ENCODE measurements around the gene TIGD3. TPM values are rescaled to one million over a fixed set of nuclear protein-coding genes. Genes with fewer than 3 reads are reported as not detected.

TIGD3 gene
- total and polyA plus RNA-seq, 10 of the 15 experiments (the other 5 are each of a cell fraction or from before 2014, with no cell fraction given) = 0.13 to 1.4 (median 0.57) TPM

DNA sequence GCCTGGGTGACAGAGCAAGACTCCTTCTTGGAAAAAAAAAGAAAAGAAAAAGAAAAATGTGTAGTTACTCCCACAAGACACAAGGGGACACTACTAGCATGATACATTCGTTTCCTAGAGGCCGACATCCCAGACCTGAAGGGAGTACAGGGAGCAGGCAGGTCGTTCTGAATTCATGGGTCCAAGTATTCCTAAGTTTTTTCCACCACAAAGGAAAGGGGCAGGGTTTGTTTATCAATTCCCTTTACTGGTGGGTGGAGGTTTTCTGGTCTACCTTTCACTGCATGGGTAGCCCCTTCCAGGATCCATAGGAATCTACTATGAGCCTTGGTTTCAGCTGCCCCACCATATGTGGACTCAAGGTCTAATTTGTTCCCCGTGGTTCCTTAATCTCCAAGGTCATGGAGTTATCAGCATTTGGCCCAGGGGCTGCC lies 11.8 kb downstream of the TIGD3 start (continued):
- TF ChIP-seq, protein P1, sequence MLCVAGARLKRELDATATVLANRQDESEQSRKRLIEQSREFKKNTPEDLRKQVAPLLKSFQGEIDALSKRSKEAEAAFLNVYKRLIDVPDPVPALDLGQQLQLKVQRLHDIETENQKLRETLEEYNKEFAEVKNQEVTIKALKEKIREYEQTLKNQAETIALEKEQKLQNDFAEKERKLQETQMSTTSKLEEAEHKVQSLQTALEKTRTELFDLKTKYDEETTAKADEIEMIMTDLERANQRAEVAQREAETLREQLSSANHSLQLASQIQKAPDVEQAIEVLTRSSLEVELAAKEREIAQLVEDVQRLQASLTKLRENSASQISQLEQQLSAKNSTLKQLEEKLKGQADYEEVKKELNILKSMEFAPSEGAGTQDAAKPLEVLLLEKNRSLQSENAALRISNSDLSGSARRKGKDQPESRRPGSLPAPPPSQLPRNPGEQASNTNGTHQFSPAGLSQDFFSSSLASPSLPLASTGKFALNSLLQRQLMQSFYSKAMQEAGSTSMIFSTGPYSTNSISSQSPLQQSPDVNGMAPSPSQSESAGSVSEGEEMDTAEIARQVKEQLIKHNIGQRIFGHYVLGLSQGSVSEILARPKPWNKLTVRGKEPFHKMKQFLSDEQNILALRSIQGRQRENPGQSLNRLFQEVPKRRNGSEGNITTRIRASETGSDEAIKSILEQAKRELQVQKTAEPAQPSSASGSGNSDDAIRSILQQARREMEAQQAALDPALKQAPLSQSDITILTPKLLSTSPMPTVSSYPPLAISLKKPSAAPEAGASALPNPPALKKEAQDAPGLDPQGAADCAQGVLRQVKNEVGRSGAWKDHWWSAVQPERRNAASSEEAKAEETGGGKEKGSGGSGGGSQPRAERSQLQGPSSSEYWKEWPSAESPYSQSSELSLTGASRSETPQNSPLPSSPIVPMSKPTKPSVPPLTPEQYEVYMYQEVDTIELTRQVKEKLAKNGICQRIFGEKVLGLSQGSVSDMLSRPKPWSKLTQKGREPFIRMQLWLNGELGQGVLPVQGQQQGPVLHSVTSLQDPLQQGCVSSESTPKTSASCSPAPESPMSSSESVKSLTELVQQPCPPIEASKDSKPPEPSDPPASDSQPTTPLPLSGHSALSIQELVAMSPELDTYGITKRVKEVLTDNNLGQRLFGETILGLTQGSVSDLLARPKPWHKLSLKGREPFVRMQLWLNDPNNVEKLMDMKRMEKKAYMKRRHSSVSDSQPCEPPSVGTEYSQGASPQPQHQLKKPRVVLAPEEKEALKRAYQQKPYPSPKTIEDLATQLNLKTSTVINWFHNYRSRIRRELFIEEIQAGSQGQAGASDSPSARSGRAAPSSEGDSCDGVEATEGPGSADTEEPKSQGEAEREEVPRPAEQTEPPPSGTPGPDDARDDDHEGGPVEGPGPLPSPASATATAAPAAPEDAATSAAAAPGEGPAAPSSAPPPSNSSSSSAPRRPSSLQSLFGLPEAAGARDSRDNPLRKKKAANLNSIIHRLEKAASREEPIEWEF (IDR thresholded peaks at IDR 0.05; ENCODE audit: insufficient replicate concordance, low read depth, low read length) = no peak
- TF ChIP-seq CHD2 (IDR thresholded peaks at IDR 0.05; ENCODE audit: borderline replicate concordance, low read depth, low read length) = no peak
- TF ChIP-seq RCOR1 (conservative IDR thresholded peaks at IDR 0.05; ENCODE audit: low read depth, low read length) = no peak
- peak; percentile 33 for TF ChIP-seq KLF5 (IDR thresholded peaks at IDR 0.05; ENCODE audit: partially characterized antibody)
- TF ChIP-seq ZNF384 (IDR thresholded peaks at IDR 0.05; ENCODE audit: borderline replicate concordance, low read depth, low read length) = peak; percentile 89
- no peak for TF ChIP-seq MYC (IDR thresholded peaks at IDR 0.05; ENCODE audit: insufficient read depth, insufficient read length, insufficient replicate concordance, low read length, severe bottlenecking)
- no peak for TF ChIP-seq ETV6 (conservative IDR thresholded peaks at IDR 0.05 in 1 of 2, IDR thresholded peaks at IDR 0.05 in 1 of 2; ENCODE audit: borderline replicate concordance in 1 of 2, low read depth in 1 of 2)
- TF ChIP-seq TCF12 (IDR thresholded peaks at IDR 0.05; ENCODE audit: low read depth, low read length) = no peak
- TF ChIP-seq ZZZ3 (IDR thresholded peaks at IDR 0.05; ENCODE audit: control insufficient read depth, insufficient read length, low read depth) = no peak
- peak; percentile 56; the same call in 1 of the 2 replicates for TF ChIP-seq RUNX3 (IDR thresholded peaks at IDR 0.05; ENCODE audit: low read length)
- TF ChIP-seq RB1 (IDR thresholded peaks at IDR 0.05; ENCODE audit: borderline replicate concordance) = peak; percentile 70; the same call in 1 of the 2 replicates
- TF ChIP-seq CBX3 (IDR thresholded peaks at IDR 0.05; ENCODE audit: borderline replicate concordance, low read depth) = no peak
- no peak for TF ChIP-seq IRF4 (IDR thresholded peaks at IDR 0.05; ENCODE audit: low read depth, low read length)
- 0 out of 2 replicates have a peak, but pooled peaks have one; percentile 18 for TF ChIP-seq MXI1 (IDR thresholded peaks at IDR 0.05; ENCODE audit: low read depth, low read length)
- no peak for TF ChIP-seq ATF7 (IDR thresholded peaks at IDR 0.05; ENCODE audit: low read depth)
